Measurements from ENCODE around the gene ZFP1.

GRCh38 chr16:75219088-75219487 is 70.8 kb downstream of the ZFP1 start:
- TF ChIP-seq CTCF (IDR thresholded peaks at IDR 0.05): no peak
- no peak for TF ChIP-seq POLR2A (IDR thresholded peaks at IDR 0.05)

Measured in breast epithelium (tissue), 3 donors.